Activated B cell treated with CpG ODN at 0.5 μM for 24 hours (primary cell): ENCODE measurements around the gene GRIK1. TPM values are rescaled to one million over a fixed set of nuclear protein-coding genes. Genes with fewer than 3 reads are reported as not detected.

ENCODE experiments used
- ATAC-seq: fragments of 200-7000 bp; cut with Tn5 transposase; one replicate; pipeline ENCODE4 v1.10.0; 2021; ENCODE audit warnings: low read depth, mild to moderate bottlenecking, moderate library complexity
- CTCF ChIA-PET: fragments of 350-600 bp; sonication (Branson Sonifier 250); formaldehyde crosslinking; loops from one replicate; lab custom pipeline; 2021; ENCODE audit warnings: antibody characterized with exemption; lab: Charles Lee
- POLR2A ChIA-PET: fragments of 350-600 bp; sonication (Branson Sonifier 250); formaldehyde crosslinking; loops from one replicate; lab custom pipeline; 2021; ENCODE audit warnings: antibody characterized with exemption; lab: Charles Lee
- DNase-seq: peaks from one replicate; pipeline ENCODE4 v3.0.0; 2022
- H3K27ac Mint-ChIP-seq: one replicate; pipeline ENCODE4 v1.8.0; 2020; ENCODE audit warnings: mixed read lengths
- H3K27me3 Mint-ChIP-seq: one replicate; pipeline ENCODE4 v1.8.0; 2021; ENCODE audit warnings: mixed read lengths
- H3K36me3 Mint-ChIP-seq: one replicate; pipeline ENCODE4 v1.8.0; 2021; ENCODE audit warnings: low read depth, mixed read lengths
- H3K4me1 Mint-ChIP-seq: one replicate; pipeline ENCODE4 v1.8.0; 2021; ENCODE audit warnings: mixed read lengths
- H3K4me3 Mint-ChIP-seq: one replicate; pipeline ENCODE4 v1.8.0; 2020; ENCODE audit warnings: mild to moderate bottlenecking, mixed read lengths
- H3K9me3 Mint-ChIP-seq: one replicate; pipeline ENCODE4 v1.8.0; 2020; ENCODE audit warnings: mixed read lengths
- CTCF ChIP-seq: fragments of 200-600 bp; IDR thresholded peaks from one replicate; pipeline ENCODE4 v1.8.0; 2022; ENCODE audit warnings: antibody characterized with exemption, mild to moderate bottlenecking
- intact Hi-C: fragments of 100-400 bp; cut with micrococcal nuclease; formaldehyde crosslinking; loops from one replicate; pipeline ENCODE4 v1.15.1; 2024
- total RNA-seq: library from RNA; stranded (reverse); gene quantifications from 2 replicates; pipeline ENCODE4 v1.2.3, GENCODE V29; 2022

GRIK1 gene
- total RNA-seq, 1 donor from 2014 or later = not detected

GRCh38 chr21:29741761-29742160 lies 198.0 kb downstream of the GRIK1 start:
- POLR2A ChIA-PET = no interaction called here
- intact Hi-C loops = no loop called here
- CTCF ChIA-PET = no interaction called here
- H3K4me3 Mint-ChIP-seq = no peak overlapping the region
- H3K27ac Mint-ChIP-seq = no peak overlapping the region
- ATAC-seq (no peak), DNase-seq (no peak)
- TF ChIP-seq CTCF = no peak
- H3K27me3 Mint-ChIP-seq = no peaks in the 10 kb centered on the region
- no peaks in the 10 kb centered on the region for H3K4me1 Mint-ChIP-seq
- H3K36me3 Mint-ChIP-seq = no peaks in the 10 kb centered on the region
- no peaks in the 10 kb centered on the region for H3K9me3 Mint-ChIP-seq

- H3K4me3 Mint-ChIP-seq = no peak overlapping the region
- no peaks in the 10 kb centered on the region for H3K36me3 Mint-ChIP-seq
- H3K4me1 Mint-ChIP-seq = no peaks in the 10 kb centered on the region
- intact Hi-C loops = no loop called here
- ATAC-seq (no peak), DNase-seq (no peak)
- no peak for TF ChIP-seq CTCF
- ChIA-PET CTCF (no interaction called here), POLR2A (no interaction called here)
- H3K27me3 Mint-ChIP-seq = no peaks in the 10 kb centered on the region
- H3K9me3 Mint-ChIP-seq = no peaks in the 10 kb centered on the region
- H3K27ac Mint-ChIP-seq = no peak overlapping the region
Measured at GRCh38 chr21:29739176-29739575, 200.6 kb downstream of the GRIK1 start.

- Mint-ChIP-seq H3K9me3 (no peaks in the 10 kb centered on the region), H3K27me3 (no peaks in the 10 kb centered on the region), H3K27ac (no peak overlapping the region), H3K4me3 (no peak overlapping the region), H3K36me3 (no peaks in the 10 kb centered on the region), H3K4me1 (no peaks in the 10 kb centered on the region)
- CTCF ChIA-PET = no interaction called here
- TF ChIP-seq CTCF = no peak
- intact Hi-C loops = no loop called here
- ATAC-seq (no peak), DNase-seq (no peak)
- POLR2A ChIA-PET = no interaction called here
Measured at GRCh38 chr21:29738730-29739129, 201.1 kb downstream of the GRIK1 start.

- no peak overlapping the region for H3K4me3 Mint-ChIP-seq
- no peaks in the 10 kb centered on the region for H3K9me3 Mint-ChIP-seq
- ChIA-PET CTCF (no interaction called here), POLR2A (interaction anchor here (0.8 kb wide), 1 partner anchor 11 kb away, joined by 3 read pairs; no protein-coding TSS in a partner anchor)
- no peaks in the 10 kb centered on the region for H3K4me1 Mint-ChIP-seq
- DNase-seq (no peak), ATAC-seq (no peak)
- H3K27ac Mint-ChIP-seq = no peak overlapping the region
- intact Hi-C loops = no loop called here
- H3K36me3 Mint-ChIP-seq = no peaks in the 10 kb centered on the region
- no peak for TF ChIP-seq CTCF
- H3K27me3 Mint-ChIP-seq = no peaks in the 10 kb centered on the region
Measured at GRCh38 chr21:29737186-29737585, 202.6 kb downstream of the GRIK1 start.

GRCh38 chr21:29730281-29730680 lies 209.5 kb downstream of the GRIK1 start:
- Mint-ChIP-seq H3K27ac (no peak overlapping the region), H3K4me1 (no peaks in the 10 kb centered on the region), H3K4me3 (no peak overlapping the region), H3K36me3 (no peaks in the 10 kb centered on the region), H3K9me3 (no peaks in the 10 kb centered on the region), H3K27me3 (no peaks in the 10 kb centered on the region)
- ChIA-PET CTCF (no interaction called here), POLR2A (no interaction called here)
- no peak for ATAC-seq
- intact Hi-C loops = no loop called here
- TF ChIP-seq CTCF = no peak
- DNase-seq = no peak
